ENCODE results near the gene C12orf42.

DNA sequence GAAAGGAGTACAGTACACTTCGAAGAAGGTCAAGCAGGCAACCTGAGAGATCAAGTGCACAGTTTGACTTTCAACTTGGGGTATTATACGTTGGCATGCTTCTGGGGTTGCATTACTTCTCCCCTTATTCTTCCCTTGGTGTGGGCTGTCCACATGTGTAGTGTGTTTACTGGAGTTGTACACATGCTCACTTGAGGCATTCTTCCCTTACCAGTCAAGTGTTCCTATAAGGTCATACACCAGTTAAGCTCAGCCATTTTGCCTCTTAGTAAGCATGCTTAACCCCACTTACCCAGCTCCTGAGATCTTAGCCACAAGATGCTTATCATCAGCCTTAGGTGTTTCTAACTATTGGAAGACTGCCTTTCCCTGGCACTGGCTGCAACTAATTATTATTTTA, 63.8 kb downstream of the C12orf42 start:
- TF ChIP-seq, protein P1, sequence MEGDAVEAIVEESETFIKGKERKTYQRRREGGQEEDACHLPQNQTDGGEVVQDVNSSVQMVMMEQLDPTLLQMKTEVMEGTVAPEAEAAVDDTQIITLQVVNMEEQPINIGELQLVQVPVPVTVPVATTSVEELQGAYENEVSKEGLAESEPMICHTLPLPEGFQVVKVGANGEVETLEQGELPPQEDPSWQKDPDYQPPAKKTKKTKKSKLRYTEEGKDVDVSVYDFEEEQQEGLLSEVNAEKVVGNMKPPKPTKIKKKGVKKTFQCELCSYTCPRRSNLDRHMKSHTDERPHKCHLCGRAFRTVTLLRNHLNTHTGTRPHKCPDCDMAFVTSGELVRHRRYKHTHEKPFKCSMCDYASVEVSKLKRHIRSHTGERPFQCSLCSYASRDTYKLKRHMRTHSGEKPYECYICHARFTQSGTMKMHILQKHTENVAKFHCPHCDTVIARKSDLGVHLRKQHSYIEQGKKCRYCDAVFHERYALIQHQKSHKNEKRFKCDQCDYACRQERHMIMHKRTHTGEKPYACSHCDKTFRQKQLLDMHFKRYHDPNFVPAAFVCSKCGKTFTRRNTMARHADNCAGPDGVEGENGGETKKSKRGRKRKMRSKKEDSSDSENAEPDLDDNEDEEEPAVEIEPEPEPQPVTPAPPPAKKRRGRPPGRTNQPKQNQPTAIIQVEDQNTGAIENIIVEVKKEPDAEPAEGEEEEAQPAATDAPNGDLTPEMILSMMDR (IDR thresholded peaks at IDR 0.05), result no peak
- TF ChIP-seq POLR2A (IDR thresholded peaks at IDR 0.05), result no peak

All from Peyer's patch (tissue), 4 donors.